ENCODE measurements around the gene RESP18. TPM values are rescaled to one million over a fixed set of nuclear protein-coding genes. Genes with fewer than 3 reads are reported as not detected.

The RESP18 gene
- polyA plus RNA-seq, 1 donor from 2014 or later, result not detected

DNA sequence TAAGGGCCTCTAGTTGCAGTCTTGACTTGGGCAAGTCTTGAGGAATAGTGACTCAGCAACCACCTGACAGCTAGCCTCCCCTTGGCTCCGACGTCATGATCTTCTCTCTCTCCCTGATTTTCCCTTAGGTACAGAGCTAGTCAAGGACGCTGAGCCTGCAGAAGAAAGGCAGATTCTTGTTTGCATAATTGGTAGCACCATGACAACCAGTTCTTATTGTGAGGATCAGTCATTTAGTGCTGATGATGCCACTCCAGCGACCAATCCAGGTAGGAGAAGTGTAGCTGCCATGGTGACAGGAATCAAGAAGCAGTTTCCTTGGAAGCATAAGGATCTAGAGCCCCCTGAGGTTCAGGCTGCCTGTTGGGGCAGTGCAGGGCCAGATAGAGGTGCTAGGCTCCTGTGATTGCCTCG is 2.8 kb upstream of the RESP18 start:
- Histone ChIP-seq H3K27me3 (ENCODE audit: insufficient read depth, low read depth, low read length) (peaks cover 24% of the 10 kb centered on the region), H2AFZ (ENCODE audit: low read depth, low read length) (no peak overlapping the region), H3K9me3 (ENCODE audit: low read length) (no peaks in the 10 kb centered on the region), H3F3A (ENCODE audit: insufficient read depth, low read length, poor library complexity, severe bottlenecking) (peaks cover 13% of the 10 kb centered on the region), H3K27ac (ENCODE audit: low read length) (peak overlapping the region; percentile 97), H3K9me2 (ENCODE audit: insufficient read depth, low read length) (no peaks in the 10 kb centered on the region), H3K79me2 (replicated peaks; ENCODE audit: insufficient read depth, low read length) (no peaks in the 10 kb centered on the region), H3K36me3 (ENCODE audit: insufficient read depth, low read length) (no peaks in the 10 kb centered on the region), H4K20me1 (ENCODE audit: insufficient read depth) (no peaks in the 10 kb centered on the region), H3K4me2 (ENCODE audit: low read length) (peak overlapping the region; percentile 44), H3K4me3 (ENCODE audit: low read length) (peak overlapping the region; percentile 49), H3K9ac (ENCODE audit: low read length) (peak overlapping the region; percentile 60)
- TF ChIP-seq POLR2AphosphoS5 (IDR thresholded peaks at IDR 0.05) (peak; percentile 76), RAD21 (conservative IDR thresholded peaks at IDR 0.05) (peak; percentile 77), MXI1 (conservative IDR thresholded peaks at IDR 0.05; ENCODE audit: poor library complexity, severe bottlenecking) (peak; percentile 74), TAF1 (IDR thresholded peaks at IDR 0.05; ENCODE audit: low read depth) (no peak), SMC3 (conservative IDR thresholded peaks at IDR 0.05; ENCODE audit: poor library complexity) (peak; percentile 71), EP300 (conservative IDR thresholded peaks at IDR 0.05; ENCODE audit: poor library complexity, severe bottlenecking) (peak; percentile 98), EZH2 (IDR thresholded peaks at IDR 0.05; ENCODE audit: borderline replicate concordance, insufficient read depth, low read length, poor library complexity, severe bottlenecking) (no peak)
- TF ChIP-seq, protein P1, sequence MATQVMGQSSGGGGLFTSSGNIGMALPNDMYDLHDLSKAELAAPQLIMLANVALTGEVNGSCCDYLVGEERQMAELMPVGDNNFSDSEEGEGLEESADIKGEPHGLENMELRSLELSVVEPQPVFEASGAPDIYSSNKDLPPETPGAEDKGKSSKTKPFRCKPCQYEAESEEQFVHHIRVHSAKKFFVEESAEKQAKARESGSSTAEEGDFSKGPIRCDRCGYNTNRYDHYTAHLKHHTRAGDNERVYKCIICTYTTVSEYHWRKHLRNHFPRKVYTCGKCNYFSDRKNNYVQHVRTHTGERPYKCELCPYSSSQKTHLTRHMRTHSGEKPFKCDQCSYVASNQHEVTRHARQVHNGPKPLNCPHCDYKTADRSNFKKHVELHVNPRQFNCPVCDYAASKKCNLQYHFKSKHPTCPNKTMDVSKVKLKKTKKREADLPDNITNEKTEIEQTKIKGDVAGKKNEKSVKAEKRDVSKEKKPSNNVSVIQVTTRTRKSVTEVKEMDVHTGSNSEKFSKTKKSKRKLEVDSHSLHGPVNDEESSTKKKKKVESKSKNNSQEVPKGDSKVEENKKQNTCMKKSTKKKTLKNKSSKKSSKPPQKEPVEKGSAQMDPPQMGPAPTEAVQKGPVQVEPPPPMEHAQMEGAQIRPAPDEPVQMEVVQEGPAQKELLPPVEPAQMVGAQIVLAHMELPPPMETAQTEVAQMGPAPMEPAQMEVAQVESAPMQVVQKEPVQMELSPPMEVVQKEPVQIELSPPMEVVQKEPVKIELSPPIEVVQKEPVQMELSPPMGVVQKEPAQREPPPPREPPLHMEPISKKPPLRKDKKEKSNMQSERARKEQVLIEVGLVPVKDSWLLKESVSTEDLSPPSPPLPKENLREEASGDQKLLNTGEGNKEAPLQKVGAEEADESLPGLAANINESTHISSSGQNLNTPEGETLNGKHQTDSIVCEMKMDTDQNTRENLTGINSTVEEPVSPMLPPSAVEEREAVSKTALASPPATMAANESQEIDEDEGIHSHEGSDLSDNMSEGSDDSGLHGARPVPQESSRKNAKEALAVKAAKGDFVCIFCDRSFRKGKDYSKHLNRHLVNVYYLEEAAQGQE (IDR thresholded peaks at IDR 0.05; ENCODE audit: borderline replicate concordance), result peak; percentile 95
- TF ChIP-seq, protein P2, sequence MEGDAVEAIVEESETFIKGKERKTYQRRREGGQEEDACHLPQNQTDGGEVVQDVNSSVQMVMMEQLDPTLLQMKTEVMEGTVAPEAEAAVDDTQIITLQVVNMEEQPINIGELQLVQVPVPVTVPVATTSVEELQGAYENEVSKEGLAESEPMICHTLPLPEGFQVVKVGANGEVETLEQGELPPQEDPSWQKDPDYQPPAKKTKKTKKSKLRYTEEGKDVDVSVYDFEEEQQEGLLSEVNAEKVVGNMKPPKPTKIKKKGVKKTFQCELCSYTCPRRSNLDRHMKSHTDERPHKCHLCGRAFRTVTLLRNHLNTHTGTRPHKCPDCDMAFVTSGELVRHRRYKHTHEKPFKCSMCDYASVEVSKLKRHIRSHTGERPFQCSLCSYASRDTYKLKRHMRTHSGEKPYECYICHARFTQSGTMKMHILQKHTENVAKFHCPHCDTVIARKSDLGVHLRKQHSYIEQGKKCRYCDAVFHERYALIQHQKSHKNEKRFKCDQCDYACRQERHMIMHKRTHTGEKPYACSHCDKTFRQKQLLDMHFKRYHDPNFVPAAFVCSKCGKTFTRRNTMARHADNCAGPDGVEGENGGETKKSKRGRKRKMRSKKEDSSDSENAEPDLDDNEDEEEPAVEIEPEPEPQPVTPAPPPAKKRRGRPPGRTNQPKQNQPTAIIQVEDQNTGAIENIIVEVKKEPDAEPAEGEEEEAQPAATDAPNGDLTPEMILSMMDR (IDR thresholded peaks at IDR 0.05; ENCODE audit: poor library complexity, severe bottlenecking), result peak; percentile 84

DNA sequence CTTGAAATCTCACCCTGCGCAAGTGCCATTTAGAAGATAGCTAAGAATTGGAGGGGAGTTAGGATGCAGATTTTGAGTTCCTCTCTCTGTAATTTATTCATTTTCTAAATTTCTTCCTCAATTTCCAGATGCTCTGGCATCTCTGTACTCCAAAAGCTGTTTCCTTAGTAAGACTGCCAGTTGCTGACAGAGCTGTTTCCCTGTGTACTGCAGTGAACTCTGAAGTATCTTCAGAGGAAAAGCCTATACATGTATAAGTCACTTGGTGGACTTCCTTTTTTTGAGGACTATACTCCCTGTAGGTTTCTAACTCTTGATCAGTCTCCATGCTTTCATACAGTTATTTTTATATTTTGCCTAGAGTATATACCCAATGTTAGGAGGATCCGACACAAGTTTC is 1.5 kb upstream of the RESP18 start:
- Histone ChIP-seq H3K36me3 (ENCODE audit: insufficient read depth, low read length) (no peaks in the 10 kb centered on the region), H3K4me3 (ENCODE audit: low read length) (no peak overlapping the region), H3K9ac (ENCODE audit: low read length) (peak overlapping the region; percentile 60), H2AFZ (ENCODE audit: low read depth, low read length) (no peak overlapping the region), H3K4me2 (ENCODE audit: low read length) (no peak overlapping the region), H3F3A (ENCODE audit: insufficient read depth, low read length, poor library complexity, severe bottlenecking) (peaks cover 13% of the 10 kb centered on the region), H3K9me3 (ENCODE audit: low read length) (no peaks in the 10 kb centered on the region), H3K27ac (ENCODE audit: low read length) (peak overlapping the region; percentile 97), H3K27me3 (ENCODE audit: insufficient read depth, low read depth, low read length) (peaks cover 35% of the 10 kb centered on the region), H4K20me1 (ENCODE audit: insufficient read depth) (no peaks in the 10 kb centered on the region), H3K9me2 (ENCODE audit: insufficient read depth, low read length) (no peaks in the 10 kb centered on the region), H3K79me2 (replicated peaks; ENCODE audit: insufficient read depth, low read length) (no peaks in the 10 kb centered on the region)
- TF ChIP-seq SMC3 (conservative IDR thresholded peaks at IDR 0.05; ENCODE audit: poor library complexity), result no peak
- no peak for TF ChIP-seq POLR2AphosphoS5 (IDR thresholded peaks at IDR 0.05)
- no peak for TF ChIP-seq RAD21 (conservative IDR thresholded peaks at IDR 0.05)
- TF ChIP-seq, protein P1 (IDR thresholded peaks at IDR 0.05; ENCODE audit: borderline replicate concordance), result no peak
- TF ChIP-seq MXI1 (conservative IDR thresholded peaks at IDR 0.05; ENCODE audit: poor library complexity, severe bottlenecking), result no peak
- no peak for TF ChIP-seq TAF1 (IDR thresholded peaks at IDR 0.05; ENCODE audit: low read depth)
- no peak for TF ChIP-seq EZH2 (IDR thresholded peaks at IDR 0.05; ENCODE audit: borderline replicate concordance, insufficient read depth, low read length, poor library complexity, severe bottlenecking)
- TF ChIP-seq EP300 (conservative IDR thresholded peaks at IDR 0.05; ENCODE audit: poor library complexity, severe bottlenecking), result no peak
- TF ChIP-seq, protein P2 (IDR thresholded peaks at IDR 0.05; ENCODE audit: poor library complexity, severe bottlenecking), result no peak
